ENCODE results near the gene IRAK1.

Gene IRAK1

GRCh38 chrX:153969904-153970356, 49.8 kb downstream of the IRAK1 start:
- no peak for DNase-seq

GRCh38 chrX:153969125-153969903, 50.4 kb downstream of the IRAK1 start:
- no peak for DNase-seq

DNA sequence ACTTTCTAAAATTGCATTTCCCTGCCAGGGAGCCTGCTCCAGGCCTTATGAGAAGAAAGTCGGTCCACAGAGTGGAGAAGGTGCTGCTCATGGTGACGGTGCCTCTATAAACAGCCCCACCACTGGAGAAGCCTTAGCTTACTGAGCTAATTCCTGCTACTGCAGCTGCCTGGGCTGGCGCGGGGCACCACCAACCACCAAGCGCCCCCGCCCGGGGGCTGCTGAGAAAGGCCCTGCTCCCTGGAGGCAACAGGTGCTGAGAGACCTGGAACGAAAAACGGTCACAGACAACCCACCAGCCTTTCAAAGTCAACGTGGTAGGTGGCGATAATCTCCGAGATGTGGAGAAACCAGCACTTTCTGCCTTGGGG, 51.0 kb downstream of the IRAK1 start:
- DNase-seq: no peak

DNA sequence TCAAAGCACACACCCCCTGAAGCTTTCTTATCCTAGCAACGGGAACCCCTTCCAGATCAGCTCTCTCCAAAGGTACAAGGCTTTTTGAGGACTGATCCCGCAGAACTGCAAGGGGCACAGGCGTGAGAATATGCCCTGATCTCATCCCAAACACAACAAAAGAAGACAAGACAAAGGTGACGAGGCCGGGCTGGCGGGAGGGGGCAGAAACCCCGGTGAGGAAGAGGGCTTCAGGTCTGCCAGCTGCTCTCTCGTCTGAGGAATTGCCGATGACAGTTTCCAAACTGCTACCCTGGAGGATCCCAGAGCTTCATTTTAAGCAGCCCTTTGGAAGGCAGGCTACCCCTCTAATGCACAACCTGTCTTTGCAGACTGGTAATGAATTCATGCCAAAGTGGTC, 51.4 kb downstream of the IRAK1 start:
- no peak for DNase-seq

DNA sequence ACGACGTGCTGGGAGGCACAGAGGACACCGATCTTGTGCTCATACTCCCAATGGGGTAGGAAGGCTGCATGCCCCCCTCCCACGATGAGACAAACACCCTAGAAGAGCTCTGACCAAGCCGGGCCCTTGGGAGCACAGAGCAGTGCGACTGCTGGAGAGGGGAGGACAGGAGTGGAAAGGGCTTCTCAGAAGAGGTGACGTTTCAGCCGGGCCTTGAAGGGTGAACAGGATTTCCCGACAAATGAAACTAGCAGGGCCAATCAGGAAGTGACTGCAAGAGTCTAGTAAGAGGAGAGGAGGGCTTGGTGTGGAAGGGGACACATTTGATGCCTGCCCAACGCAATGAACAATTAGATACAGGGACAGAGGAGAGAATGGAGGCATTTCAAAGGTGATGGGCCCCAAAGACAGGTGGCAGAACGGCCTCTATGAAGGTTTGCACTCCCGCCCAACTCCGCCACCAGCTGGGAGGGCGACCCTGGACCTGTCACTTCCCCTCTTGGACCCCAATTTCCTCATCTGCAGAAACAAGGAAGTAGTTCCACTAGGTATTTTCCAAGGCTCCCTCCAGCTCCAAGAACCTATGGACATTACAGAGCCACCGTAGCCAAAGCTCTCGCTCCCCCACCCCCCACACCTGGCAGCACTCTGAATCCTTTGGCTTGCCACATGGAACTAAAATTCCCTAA, 52.0 kb downstream of the IRAK1 start:
- DNase-seq: no peak

DNA sequence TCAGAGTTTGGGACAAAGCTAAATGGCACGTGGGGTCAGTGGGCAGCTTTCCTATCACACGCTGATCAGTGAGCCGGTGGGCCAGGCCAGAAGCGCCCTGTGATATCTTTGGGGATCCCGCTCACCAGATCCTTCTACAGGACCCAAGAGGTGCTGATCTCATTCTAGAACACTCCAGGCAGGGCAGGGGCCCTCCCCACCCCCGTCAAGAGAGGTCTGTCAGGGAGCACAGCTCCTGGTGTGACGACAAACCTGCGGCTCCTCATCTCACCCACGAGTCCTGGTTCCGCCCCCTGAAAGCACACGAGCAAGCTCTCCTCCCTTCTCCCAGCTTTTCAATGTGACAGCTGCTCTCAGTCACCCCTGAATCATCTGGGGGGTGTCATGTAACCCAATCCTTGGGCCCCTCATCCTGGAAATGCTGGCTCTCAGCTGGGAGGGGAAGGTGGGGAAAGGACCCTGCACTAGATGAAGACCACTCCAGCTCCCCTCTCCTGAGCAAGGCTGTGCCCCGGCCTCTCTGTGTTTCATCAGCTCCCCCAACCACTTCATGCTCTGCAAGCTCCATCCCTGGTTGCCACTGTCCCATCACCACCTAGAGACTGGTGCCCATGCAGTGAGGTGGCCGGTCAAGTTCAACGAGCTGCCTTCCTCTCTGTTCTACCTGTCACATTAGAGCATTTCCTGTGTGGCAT, 52.7 kb downstream of the IRAK1 start:
- no peak for DNase-seq

DNA sequence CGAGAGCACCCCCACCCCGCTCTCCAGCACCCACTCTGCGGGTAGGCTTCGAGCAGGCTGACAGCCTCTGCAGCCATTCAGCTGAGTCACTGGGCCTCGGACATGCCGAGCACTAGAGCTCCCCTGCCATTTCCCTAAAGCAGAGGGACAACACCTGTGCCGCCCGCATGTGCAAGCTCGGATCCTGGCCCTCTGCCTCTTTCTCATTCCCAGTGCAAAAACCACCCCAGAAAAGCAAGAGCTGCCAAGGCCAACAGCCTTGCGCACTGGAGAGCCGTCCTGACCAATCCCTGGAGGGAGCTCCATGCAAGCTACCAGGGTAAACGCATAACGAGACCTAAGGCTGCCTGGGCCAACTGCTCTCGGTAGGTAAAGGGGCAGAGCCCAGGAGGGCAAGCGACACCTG, 53.4 kb downstream of the IRAK1 start:
- DNase-seq: no peak

- no peak for DNase-seq
Observed at GRCh38 chrX:153965406-153965805, 54.3 kb downstream of the IRAK1 start.

DNA sequence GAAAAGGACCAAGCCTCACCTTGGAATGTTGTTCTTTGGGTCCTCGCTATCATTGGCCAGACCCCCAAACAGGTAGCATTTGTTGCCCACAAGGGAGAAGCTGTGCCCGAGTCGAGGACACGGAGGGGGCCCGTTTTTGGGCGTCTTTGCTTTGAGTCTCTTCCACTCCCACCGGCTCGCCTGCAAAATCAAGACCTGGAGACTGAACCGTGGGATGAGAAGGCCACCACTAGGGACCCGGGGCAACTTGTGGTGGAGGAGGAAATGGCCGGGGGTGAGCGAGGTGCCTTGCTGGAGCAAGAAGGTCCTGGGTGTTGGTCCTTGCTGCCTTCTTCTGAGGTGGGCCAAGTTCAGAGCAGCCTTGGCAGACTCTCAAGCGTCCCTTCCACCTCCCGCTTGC, 55.6 kb downstream of the IRAK1 start:
- DNase-seq: no peak

GRCh38 chrX:153963546-153963945, 56.2 kb downstream of the IRAK1 start:
- DNase-seq: no peak

GRCh38 chrX:153961292-153961691, 58.4 kb downstream of the IRAK1 start:
- no peak for DNase-seq

GRCh38 chrX:153960786-153961185, 58.9 kb downstream of the IRAK1 start:
- DNase-seq: no peak

Measured in effector CD8-positive, alpha-beta T cell (primary cell).